ENCODE measurements around the gene AGBL4. TPM values are rescaled to one million over a fixed set of nuclear protein-coding genes. Genes with fewer than 3 reads are reported as not detected.
"Not testable (repeated sequence)": the region's sequence is repeated elsewhere in the genome, so short reads cannot be mapped to it uniquely, and the experiment has no call there.

AGBL4 gene
- total RNA-seq, 1 donor from 2014 or later, result under 0.01 TPM

GRCh38 chr1:49337251-49337650 is 686.5 kb downstream of the AGBL4 start:
- Histone ChIP-seq H3K27ac (ENCODE audit: low read depth, low read length) (no peak overlapping the region), H3K4me3 (ENCODE audit: low read length in 3 of 3) (no peak overlapping the region), H3K9ac (ENCODE audit: low read depth in 1 of 3, low read length in 3 of 3) (no peak overlapping the region), H3K9me3 (ENCODE audit: control insufficient read depth in 3 of 3, low read length in 3 of 3) (no peaks in the 10 kb centered on the region), H3K27me3 (ENCODE audit: control insufficient read depth in 3 of 3, insufficient read depth in 3 of 3, low read length in 3 of 3) (no peaks in the 10 kb centered on the region), H3K4me1 (ENCODE audit: control insufficient read depth in 3 of 3, insufficient read depth in 3 of 3, low read length in 3 of 3) (no peaks in the 10 kb centered on the region), H3K36me3 (ENCODE audit: control insufficient read depth in 3 of 3, insufficient read depth in 3 of 3, low read length in 3 of 3) (no peaks in the 10 kb centered on the region)

DNA sequence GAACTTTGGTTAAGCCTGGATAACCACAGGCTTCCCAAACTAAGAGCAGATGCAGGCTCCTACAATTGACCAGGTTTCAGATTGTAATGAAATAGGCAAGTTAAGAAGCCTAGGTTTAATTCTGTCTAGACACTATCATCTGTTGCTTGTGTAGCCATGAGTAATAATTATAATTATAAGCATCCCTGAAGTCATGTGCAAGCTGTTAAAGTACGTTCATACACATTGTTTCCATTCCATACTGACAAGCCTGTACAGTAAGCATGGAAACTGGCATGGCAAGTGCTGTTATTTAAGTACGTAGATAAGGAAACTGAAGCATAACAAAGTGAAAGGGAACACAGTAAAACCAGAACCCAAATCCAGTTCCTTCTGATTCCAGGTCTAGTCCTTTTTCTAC is 689.8 kb downstream of the AGBL4 start:
- H3K4me1 ChIP-seq (ENCODE audit: control insufficient read depth in 3 of 3, insufficient read depth in 3 of 3, low read length in 3 of 3), result no peaks in the 10 kb centered on the region
- no peak overlapping the region for H3K4me3 ChIP-seq (ENCODE audit: low read length in 3 of 3)
- H3K27me3 ChIP-seq (ENCODE audit: control insufficient read depth in 3 of 3, insufficient read depth in 3 of 3, low read length in 3 of 3), result no peaks in the 10 kb centered on the region
- no peak overlapping the region for H3K9ac ChIP-seq (ENCODE audit: low read depth in 1 of 3, low read length in 3 of 3)
- no peaks in the 10 kb centered on the region for H3K36me3 ChIP-seq (ENCODE audit: control insufficient read depth in 3 of 3, insufficient read depth in 3 of 3, low read length in 3 of 3)
- H3K9me3 ChIP-seq (ENCODE audit: control insufficient read depth in 3 of 3, low read length in 3 of 3), result no peaks in the 10 kb centered on the region
- H3K27ac ChIP-seq (ENCODE audit: low read depth, low read length), result no peak overlapping the region

DNA sequence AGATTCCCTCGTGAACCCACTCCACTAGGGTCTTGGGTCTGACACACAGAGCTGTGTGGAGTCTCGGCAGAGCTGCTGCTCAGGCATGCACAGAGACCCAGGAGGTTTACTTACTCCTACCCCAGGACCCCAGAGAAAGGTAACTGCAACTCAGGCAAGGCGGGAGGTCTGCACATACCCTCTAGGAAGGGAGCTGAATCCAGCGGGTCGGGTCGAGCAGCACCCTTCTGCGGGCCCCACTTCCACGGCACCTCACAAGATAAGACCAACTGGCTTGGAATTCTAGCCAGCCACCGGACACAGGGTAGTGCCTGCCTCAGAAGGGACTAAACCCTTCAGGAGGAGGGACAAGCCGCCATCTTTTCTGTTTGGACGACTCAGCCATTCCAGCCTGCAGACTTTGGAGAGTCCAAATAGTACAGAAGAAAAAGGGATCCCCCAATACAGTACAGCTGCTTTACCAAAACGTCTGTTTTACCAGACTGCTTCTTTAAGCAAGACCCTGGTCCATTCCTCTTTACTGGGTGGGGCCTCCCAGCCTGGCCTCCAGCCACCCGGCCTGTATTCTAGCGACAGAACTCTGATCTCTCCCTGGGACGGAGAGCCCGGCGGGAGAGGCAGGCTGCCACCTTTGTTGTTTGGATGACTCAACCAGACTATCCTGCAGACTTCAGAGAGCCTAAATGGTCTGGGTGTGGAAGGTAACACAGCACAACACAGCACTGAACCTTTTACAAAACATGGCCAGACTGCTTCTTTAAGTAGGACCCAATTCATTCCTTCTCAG is 692.5 kb downstream of the AGBL4 start:
- Histone ChIP-seq H3K9ac (ENCODE audit: low read depth in 1 of 3, low read length in 3 of 3) (no peak overlapping the region), H3K27ac (ENCODE audit: low read depth, low read length) (no peak overlapping the region), H3K4me3 (ENCODE audit: low read length in 3 of 3) (no peak overlapping the region), H3K27me3 (ENCODE audit: control insufficient read depth in 3 of 3, insufficient read depth in 3 of 3, low read length in 3 of 3) (no peaks in the 10 kb centered on the region), H3K9me3 (ENCODE audit: control insufficient read depth in 3 of 3, low read length in 3 of 3) (no peaks in the 10 kb centered on the region), H3K36me3 (ENCODE audit: control insufficient read depth in 3 of 3, insufficient read depth in 3 of 3, low read length in 3 of 3) (no peaks in the 10 kb centered on the region), H3K4me1 (ENCODE audit: control insufficient read depth in 3 of 3, insufficient read depth in 3 of 3, low read length in 3 of 3) (no peaks in the 10 kb centered on the region)

DNA sequence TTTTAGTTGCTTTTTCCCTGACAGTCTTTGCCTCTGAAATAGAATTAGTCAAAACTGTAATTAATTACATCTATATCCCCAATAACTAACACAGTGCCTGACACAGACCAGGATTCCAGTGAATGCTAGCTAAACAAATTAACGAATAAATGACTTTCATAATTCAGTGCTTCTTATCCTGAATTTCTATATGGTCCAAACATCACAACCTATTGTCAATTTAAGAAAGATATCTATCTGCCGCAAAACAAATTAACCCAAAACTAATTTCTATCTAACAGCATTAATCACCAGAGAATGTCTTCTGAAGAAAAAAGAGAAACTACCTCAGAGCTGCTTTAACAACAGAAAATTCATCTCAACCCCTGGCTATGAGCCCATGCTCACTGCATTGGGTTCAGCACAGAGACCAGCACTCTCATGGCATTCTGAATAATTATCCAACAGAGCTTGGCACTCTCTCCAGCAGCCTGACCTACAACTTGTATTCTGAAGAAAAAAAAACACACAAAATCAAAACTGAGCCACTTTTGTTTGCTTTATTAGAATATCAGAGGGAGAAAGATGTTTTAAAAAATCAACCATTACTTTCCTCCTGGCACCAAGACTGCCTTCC is 699.7 kb downstream of the AGBL4 start:
- H3K9me3 ChIP-seq (ENCODE audit: control insufficient read depth in 3 of 3, low read length in 3 of 3), result no peaks in the 10 kb centered on the region
- H3K4me3 ChIP-seq (ENCODE audit: low read length in 3 of 3), result no peak overlapping the region
- no peak overlapping the region for H3K9ac ChIP-seq (ENCODE audit: low read depth in 1 of 3, low read length in 3 of 3)
- no peak overlapping the region for H3K27ac ChIP-seq (ENCODE audit: low read depth, low read length)
- no peaks in the 10 kb centered on the region for H3K36me3 ChIP-seq (ENCODE audit: control insufficient read depth in 3 of 3, insufficient read depth in 3 of 3, low read length in 3 of 3)
- H3K4me1 ChIP-seq (ENCODE audit: control insufficient read depth in 3 of 3, insufficient read depth in 3 of 3, low read length in 3 of 3), result no peaks in the 10 kb centered on the region
- H3K27me3 ChIP-seq (ENCODE audit: control insufficient read depth in 3 of 3, insufficient read depth in 3 of 3, low read length in 3 of 3), result no peaks in the 10 kb centered on the region

DNA sequence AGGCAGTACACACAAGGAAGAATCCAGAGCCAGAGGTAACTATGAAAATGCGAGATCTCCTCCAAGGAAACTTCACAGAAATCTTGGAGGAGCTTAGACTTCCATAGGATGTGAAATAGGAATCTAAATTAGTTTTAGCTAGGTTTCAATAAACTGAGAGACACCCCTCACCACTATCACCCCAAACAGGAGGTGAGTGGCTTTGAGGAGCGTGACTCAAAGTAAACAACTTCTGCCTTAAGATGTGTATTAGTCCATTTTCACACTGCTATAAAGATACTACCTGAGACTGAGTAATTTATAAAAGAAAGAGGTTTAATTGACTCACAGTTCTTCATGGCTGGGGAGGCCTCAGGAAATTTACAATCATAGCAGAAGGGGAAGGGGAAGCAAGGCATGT is 703.3 kb downstream of the AGBL4 start:
- not testable (repeated sequence) for H3K27ac ChIP-seq (ENCODE audit: low read depth, low read length); H3K9ac ChIP-seq (ENCODE audit: low read depth in 1 of 3, low read length in 3 of 3); H3K4me1 ChIP-seq (ENCODE audit: control insufficient read depth in 3 of 3, insufficient read depth in 3 of 3, low read length in 3 of 3); H3K27me3 ChIP-seq (ENCODE audit: control insufficient read depth in 3 of 3, insufficient read depth in 3 of 3, low read length in 3 of 3); H3K9me3 ChIP-seq (ENCODE audit: control insufficient read depth in 3 of 3, low read length in 3 of 3); H3K4me3 ChIP-seq (ENCODE audit: low read length in 3 of 3); H3K36me3 ChIP-seq (ENCODE audit: control insufficient read depth in 3 of 3, insufficient read depth in 3 of 3, low read length in 3 of 3)

- Histone ChIP-seq H3K9ac (ENCODE audit: low read depth in 1 of 3, low read length in 3 of 3) (no peak overlapping the region), H3K27ac (ENCODE audit: low read depth, low read length) (no peak overlapping the region), H3K4me3 (ENCODE audit: low read length in 3 of 3) (no peak overlapping the region), H3K27me3 (ENCODE audit: control insufficient read depth in 3 of 3, insufficient read depth in 3 of 3, low read length in 3 of 3) (no peaks in the 10 kb centered on the region), H3K36me3 (ENCODE audit: control insufficient read depth in 3 of 3, insufficient read depth in 3 of 3, low read length in 3 of 3) (no peaks in the 10 kb centered on the region), H3K9me3 (ENCODE audit: control insufficient read depth in 3 of 3, low read length in 3 of 3) (no peaks in the 10 kb centered on the region), H3K4me1 (ENCODE audit: control insufficient read depth in 3 of 3, insufficient read depth in 3 of 3, low read length in 3 of 3) (no peaks in the 10 kb centered on the region)
Observed at GRCh38 chr1:49319426-49319963, 704.3 kb downstream of the AGBL4 start.

GRCh38 chr1:49318218-49318617 is 705.5 kb downstream of the AGBL4 start:
- Histone ChIP-seq H3K9me3 (ENCODE audit: control insufficient read depth in 3 of 3, low read length in 3 of 3) (no peaks in the 10 kb centered on the region), H3K27ac (ENCODE audit: low read depth, low read length) (no peak overlapping the region), H3K4me1 (ENCODE audit: control insufficient read depth in 3 of 3, insufficient read depth in 3 of 3, low read length in 3 of 3) (no peaks in the 10 kb centered on the region), H3K27me3 (ENCODE audit: control insufficient read depth in 3 of 3, insufficient read depth in 3 of 3, low read length in 3 of 3) (no peaks in the 10 kb centered on the region), H3K36me3 (ENCODE audit: control insufficient read depth in 3 of 3, insufficient read depth in 3 of 3, low read length in 3 of 3) (no peaks in the 10 kb centered on the region), H3K9ac (ENCODE audit: low read depth in 1 of 3, low read length in 3 of 3) (no peak overlapping the region), H3K4me3 (ENCODE audit: low read length in 3 of 3) (no peak overlapping the region)

DNA sequence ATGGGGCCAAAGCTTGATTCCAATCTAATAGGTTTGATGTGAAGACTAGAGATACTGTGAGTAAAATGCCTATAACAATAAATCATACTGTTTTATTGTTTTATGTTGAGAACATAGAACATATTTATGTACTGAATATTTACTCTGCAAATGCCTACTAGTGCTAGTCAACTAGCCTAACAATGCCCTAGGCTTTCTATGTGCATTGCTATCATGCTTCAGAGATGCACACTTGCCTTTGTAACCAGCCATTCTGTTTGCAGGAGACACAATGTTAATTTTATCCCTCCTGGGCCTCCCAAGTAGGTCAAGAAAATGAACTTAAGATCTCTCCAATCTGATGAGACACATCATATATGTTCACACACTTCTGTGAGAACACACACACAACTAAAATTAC is 716.3 kb downstream of the AGBL4 start:
- no peak overlapping the region for H3K4me3 ChIP-seq (ENCODE audit: low read length in 3 of 3)
- H3K36me3 ChIP-seq (ENCODE audit: control insufficient read depth in 3 of 3, insufficient read depth in 3 of 3, low read length in 3 of 3), result no peaks in the 10 kb centered on the region
- H3K9ac ChIP-seq (ENCODE audit: low read depth in 1 of 3, low read length in 3 of 3), result no peak overlapping the region
- no peak overlapping the region for H3K27ac ChIP-seq (ENCODE audit: low read depth, low read length)
- no peaks in the 10 kb centered on the region for H3K27me3 ChIP-seq (ENCODE audit: control insufficient read depth in 3 of 3, insufficient read depth in 3 of 3, low read length in 3 of 3)
- peaks cover 0 to 3% (median 0%) of the 10 kb centered on the region in 3 donors for H3K9me3 ChIP-seq (ENCODE audit: control insufficient read depth in 3 of 3, low read length in 3 of 3)
- H3K4me1 ChIP-seq (ENCODE audit: control insufficient read depth in 3 of 3, insufficient read depth in 3 of 3, low read length in 3 of 3), result no peaks in the 10 kb centered on the region

DNA sequence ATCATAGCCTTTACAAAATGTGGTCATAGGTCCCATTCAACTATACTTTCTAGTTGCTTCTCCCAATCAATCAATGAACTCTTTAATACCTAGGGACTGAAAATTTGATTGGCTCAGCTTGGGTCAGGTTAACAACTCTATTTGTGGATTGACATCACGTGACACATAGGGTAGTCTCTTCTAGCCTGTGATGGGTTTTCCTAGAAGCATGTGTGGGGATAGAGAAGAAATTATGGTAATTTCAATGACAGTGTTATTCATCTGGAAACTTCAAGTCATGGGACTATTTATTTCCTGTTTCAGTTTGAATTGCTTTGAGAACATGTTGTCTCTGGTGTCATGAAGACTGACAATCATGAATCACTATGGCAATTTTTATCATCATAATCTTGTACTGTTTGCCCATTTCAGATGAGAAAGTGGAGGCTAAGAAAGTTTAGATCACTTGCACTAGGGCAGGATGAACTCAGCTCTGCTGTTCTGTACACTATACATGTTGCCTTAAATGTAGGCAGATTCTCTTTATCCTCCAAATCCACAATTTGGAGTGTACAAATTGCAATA is 717.2 kb downstream of the AGBL4 start:
- Histone ChIP-seq H3K27ac (ENCODE audit: low read depth, low read length) (no peak overlapping the region), H3K4me1 (ENCODE audit: control insufficient read depth in 3 of 3, insufficient read depth in 3 of 3, low read length in 3 of 3) (no peaks in the 10 kb centered on the region), H3K9me3 (ENCODE audit: control insufficient read depth in 3 of 3, low read length in 3 of 3) (peaks cover 0 to 3% (median 0%) of the 10 kb centered on the region in 3 donors), H3K9ac (ENCODE audit: low read depth in 1 of 3, low read length in 3 of 3) (no peak overlapping the region), H3K4me3 (ENCODE audit: low read length in 3 of 3) (no peak overlapping the region), H3K27me3 (ENCODE audit: control insufficient read depth in 3 of 3, insufficient read depth in 3 of 3, low read length in 3 of 3) (no peaks in the 10 kb centered on the region), H3K36me3 (ENCODE audit: control insufficient read depth in 3 of 3, insufficient read depth in 3 of 3, low read length in 3 of 3) (no peaks in the 10 kb centered on the region)

- not testable (repeated sequence) for H3K9ac ChIP-seq (ENCODE audit: low read depth in 1 of 3, low read length in 3 of 3); H3K4me1 ChIP-seq (ENCODE audit: control insufficient read depth in 3 of 3, insufficient read depth in 3 of 3, low read length in 3 of 3); H3K4me3 ChIP-seq (ENCODE audit: low read length in 3 of 3); H3K27me3 ChIP-seq (ENCODE audit: control insufficient read depth in 3 of 3, insufficient read depth in 3 of 3, low read length in 3 of 3); H3K36me3 ChIP-seq (ENCODE audit: control insufficient read depth in 3 of 3, insufficient read depth in 3 of 3, low read length in 3 of 3); H3K9me3 ChIP-seq (ENCODE audit: control insufficient read depth in 3 of 3, low read length in 3 of 3); H3K27ac ChIP-seq (ENCODE audit: low read depth, low read length)
Observed at GRCh38 chr1:49302400-49302799, 721.4 kb downstream of the AGBL4 start.

Measured in skeletal muscle tissue (tissue), 4 donors.